HepG2 (cell line): Measurements from ENCODE around the gene MAP2K7. TPM values are rescaled to one million over a fixed set of nuclear protein-coding genes. Genes with fewer than 3 reads are reported as not detected.

Experiments used
- CENPT ChIP-seq: sonication (generic); formaldehyde crosslinking; IDR thresholded peaks from 2 replicates; pipeline ENCODE4 v1.8.0; 2022; ENCODE audit warnings: low read depth, mild to moderate bottlenecking, moderate library complexity, missing genetic modification reagents
- CHD2 ChIP-seq: IDR thresholded peaks from 2 replicates; pipeline ENCODE4 v1.6.1; 2011; ENCODE audit warnings: low read depth, low read length, improper control_type of control experiment
- FOXM1 ChIP-seq: sonication (generic); formaldehyde crosslinking; IDR thresholded peaks from 2 replicates; pipeline ENCODE4 v1.5.0; 2020; ENCODE audit warnings: missing genetic modification reagents
- GABPB1 ChIP-seq: IDR thresholded peaks from 2 replicates; pipeline ENCODE4 v1.6.1; 2016; ENCODE audit warnings: mild to moderate bottlenecking, missing genetic modification reagents, moderate library complexity, missing compliant biosample characterization
- IRX3 ChIP-seq: sonication (generic); formaldehyde crosslinking; IDR thresholded peaks from 2 replicates; pipeline ENCODE4 v1.8.1; 2023; ENCODE audit warnings: mild to moderate bottlenecking, low read depth, missing genetic modification reagents, borderline replicate concordance
- MEIS1 ChIP-seq: sonication (generic); formaldehyde crosslinking; IDR thresholded peaks from 2 replicates; pipeline ENCODE4 v1.9.0; 2021; ENCODE audit warnings: mild to moderate bottlenecking, missing genetic modification reagents, moderate library complexity, borderline replicate concordance
- NFATC3 ChIP-seq: sonication (generic); formaldehyde crosslinking; IDR thresholded peaks from 2 replicates; pipeline ENCODE4 v1.5.1; 2020; ENCODE audit warnings: mild to moderate bottlenecking, missing genetic modification reagents
- NR2C2 ChIP-seq: sonication (generic); formaldehyde crosslinking; IDR thresholded peaks from 2 replicates; pipeline ENCODE4 v1.4.0; 2020; ENCODE audit warnings: missing genetic modification reagents, mild to moderate bottlenecking, moderate library complexity, borderline replicate concordance
- SYNCRIP ChIP-seq: fragments of 200-400 bp; formaldehyde crosslinking; IDR thresholded peaks from 2 replicates; pipeline ENCODE4 v1.6.1; 2018; ENCODE audit warnings: mild to moderate bottlenecking, low read depth, low read length; ENCODE audit not compliant: insufficient read depth
- ZBTB8A ChIP-seq: sonication (generic); formaldehyde crosslinking; IDR thresholded peaks from 2 replicates; pipeline ENCODE4 v1.4.0; 2020; ENCODE audit warnings: mild to moderate bottlenecking, low read depth, missing genetic modification reagents, borderline replicate concordance
- ZNF124 ChIP-seq: sonication (generic); formaldehyde crosslinking; IDR thresholded peaks from 2 replicates; pipeline ENCODE4 v1.4.0; 2020; ENCODE audit warnings: missing genetic modification reagents
- ZNF143 ChIP-seq: sonication (generic); formaldehyde crosslinking; IDR thresholded peaks from 2 replicates; pipeline ENCODE4 v1.4.0; 2020; ENCODE audit warnings: missing genetic modification reagents
- ZNF180 ChIP-seq: sonication (generic); formaldehyde crosslinking; IDR thresholded peaks from 2 replicates; pipeline ENCODE4 v1.4.0; 2020; ENCODE audit warnings: low read depth, missing genetic modification reagents, borderline replicate concordance
- ZNF510 ChIP-seq: sonication (generic); formaldehyde crosslinking; IDR thresholded peaks from 2 replicates; pipeline ENCODE4 v1.4.0; 2020; ENCODE audit warnings: low read depth, mild to moderate bottlenecking, missing genetic modification reagents
- ZNF747 ChIP-seq: sonication (generic); formaldehyde crosslinking; IDR thresholded peaks from 2 replicates; pipeline ENCODE4 v1.8.1; 2023; ENCODE audit warnings: missing genetic modification reagents, mild to moderate bottlenecking, borderline replicate concordance
- ZNF781 ChIP-seq: sonication (generic); formaldehyde crosslinking; IDR thresholded peaks from 2 replicates; pipeline ENCODE4 v1.5.1; 2020; ENCODE audit warnings: borderline replicate concordance, mild to moderate bottlenecking, missing genetic modification reagents; ENCODE audit errors: not compliant biosample characterization
- ZNF841 ChIP-seq: sonication (generic); formaldehyde crosslinking; IDR thresholded peaks from 2 replicates; pipeline ENCODE4 v1.8.1; 2023; ENCODE audit warnings: missing genetic modification reagents, borderline replicate concordance
- polyA plus RNA-seq, 8 experiments: library from polyadenylated mRNA; depleted of rRNA in 3 of 8; stranded (reverse) in 7 of 8; unstranded in 1 of 8; fragments of >200 nt; fragmentation: Illumina TruSeq in 4 of 8; extraction: Trizol in 4 of 8; gene quantifications; 2 replicates each; pipeline versions ENCODE4 v1.2.1 to v1.2.3, GENCODE V29; 2011 to 2016; ENCODE audit warnings: low read depth in 4 of 8, missing spikeins in 1 of 8, mixed read lengths in 1 of 8; ENCODE audit not compliant: insufficient read depth in 1 of 8
- total RNA-seq, 5 experiments: library from RNA; depleted of rRNA; stranded (reverse); fragments of >200 nt; fragmentation: Illumina TruSeq; extraction: Trizol; gene quantifications; 2 replicates each; pipeline ENCODE4 v1.2.3, GENCODE V29; 2016; ENCODE audit warnings: low read depth in 1 of 5
- TF ChIP-seq, protein P1 (sequence below): sonication (generic); formaldehyde crosslinking; IDR thresholded peaks from 2 replicates; pipeline ENCODE4 v1.5.0; 2020; ENCODE audit warnings: missing genetic modification reagents
- TF ChIP-seq, protein P2 (sequence below): sonication (generic); formaldehyde crosslinking; IDR thresholded peaks from one replicate; pipeline ENCODE4 v1.5.1; 2020; ENCODE audit warnings: mild to moderate bottlenecking, missing genetic modification reagents; ENCODE audit errors: not compliant biosample characterization
- TF ChIP-seq, protein P3 (sequence below): sonication (generic); formaldehyde crosslinking; IDR thresholded peaks from 2 replicates; pipeline ENCODE4 v1.8.1; 2023; ENCODE audit warnings: missing genetic modification reagents, mild to moderate bottlenecking, borderline replicate concordance

MAP2K7 gene
- total and polyA plus RNA-seq, 2 of the 13 experiments (the other 11 are each of a cell fraction or from before 2014, with no cell fraction given), result 9.0 to 10.8 TPM

DNA sequence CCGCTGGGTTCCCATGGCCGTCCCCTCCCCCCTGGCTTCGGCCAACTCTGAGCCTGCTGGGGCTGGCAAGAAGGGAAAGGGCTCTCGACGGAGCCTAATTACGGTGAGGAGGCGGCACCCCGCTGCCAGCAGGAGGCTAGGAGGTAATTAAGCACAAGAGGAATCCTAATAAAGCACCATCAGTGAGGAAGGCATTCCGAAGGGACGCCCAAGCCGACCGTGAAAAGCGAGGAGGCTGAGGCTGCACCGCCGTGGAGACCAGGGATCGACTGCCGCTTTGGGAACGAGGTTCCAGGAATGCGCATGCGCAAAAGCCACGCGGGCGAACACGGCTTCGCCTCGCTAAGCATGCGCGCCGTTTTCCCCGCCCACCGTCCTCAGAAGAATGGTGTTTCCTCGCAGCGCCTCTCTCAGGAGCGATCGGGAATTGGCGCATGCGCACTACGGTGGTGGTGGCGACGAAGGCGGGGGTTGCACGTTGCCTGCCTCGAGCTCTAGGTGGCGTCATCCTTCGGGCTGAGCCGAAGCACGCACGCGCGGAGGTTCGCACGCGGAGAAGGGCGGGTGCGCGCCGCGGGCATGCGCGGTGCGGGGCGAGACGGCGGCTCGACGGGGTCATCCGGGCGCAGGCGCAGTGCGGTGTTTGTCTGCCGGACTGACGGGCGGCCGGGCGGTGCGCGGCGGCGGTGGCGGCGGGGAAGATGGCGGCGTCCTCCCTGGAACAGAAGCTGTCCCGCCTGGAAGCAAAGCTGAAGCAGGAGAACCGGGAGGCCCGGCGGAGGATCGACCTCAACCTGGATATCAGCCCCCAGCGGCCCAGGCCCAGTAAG lies at the start of gene MAP2K7 (continued):
- peak; percentile 97; the same call in 1 of the 2 replicates for TF ChIP-seq ZNF124 (CRISPR knock-in tag)
- TF ChIP-seq ZNF143 (CRISPR knock-in tag), result no peak
- TF ChIP-seq CENPT (CRISPR knock-in tag), result no peak
- TF ChIP-seq SYNCRIP, result no peak
- peak; percentile 88; the same call in 1 of the 2 replicates for TF ChIP-seq ZNF747
- TF ChIP-seq, protein P1, sequence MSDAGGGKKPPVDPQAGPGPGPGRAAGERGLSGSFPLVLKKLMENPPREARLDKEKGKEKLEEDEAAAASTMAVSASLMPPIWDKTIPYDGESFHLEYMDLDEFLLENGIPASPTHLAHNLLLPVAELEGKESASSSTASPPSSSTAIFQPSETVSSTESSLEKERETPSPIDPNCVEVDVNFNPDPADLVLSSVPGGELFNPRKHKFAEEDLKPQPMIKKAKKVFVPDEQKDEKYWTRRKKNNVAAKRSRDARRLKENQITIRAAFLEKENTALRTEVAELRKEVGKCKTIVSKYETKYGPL, result no peak
- no peak for TF ChIP-seq ZNF841 (CRISPR knock-in tag)
- no peak for TF ChIP-seq FOXM1
- TF ChIP-seq ZNF510 (CRISPR knock-in tag), result peak; percentile 77; the same call in 1 of the 2 replicates
- TF ChIP-seq ZNF781 (CRISPR knock-in tag), result peak; percentile 65
- TF ChIP-seq, protein P2, sequence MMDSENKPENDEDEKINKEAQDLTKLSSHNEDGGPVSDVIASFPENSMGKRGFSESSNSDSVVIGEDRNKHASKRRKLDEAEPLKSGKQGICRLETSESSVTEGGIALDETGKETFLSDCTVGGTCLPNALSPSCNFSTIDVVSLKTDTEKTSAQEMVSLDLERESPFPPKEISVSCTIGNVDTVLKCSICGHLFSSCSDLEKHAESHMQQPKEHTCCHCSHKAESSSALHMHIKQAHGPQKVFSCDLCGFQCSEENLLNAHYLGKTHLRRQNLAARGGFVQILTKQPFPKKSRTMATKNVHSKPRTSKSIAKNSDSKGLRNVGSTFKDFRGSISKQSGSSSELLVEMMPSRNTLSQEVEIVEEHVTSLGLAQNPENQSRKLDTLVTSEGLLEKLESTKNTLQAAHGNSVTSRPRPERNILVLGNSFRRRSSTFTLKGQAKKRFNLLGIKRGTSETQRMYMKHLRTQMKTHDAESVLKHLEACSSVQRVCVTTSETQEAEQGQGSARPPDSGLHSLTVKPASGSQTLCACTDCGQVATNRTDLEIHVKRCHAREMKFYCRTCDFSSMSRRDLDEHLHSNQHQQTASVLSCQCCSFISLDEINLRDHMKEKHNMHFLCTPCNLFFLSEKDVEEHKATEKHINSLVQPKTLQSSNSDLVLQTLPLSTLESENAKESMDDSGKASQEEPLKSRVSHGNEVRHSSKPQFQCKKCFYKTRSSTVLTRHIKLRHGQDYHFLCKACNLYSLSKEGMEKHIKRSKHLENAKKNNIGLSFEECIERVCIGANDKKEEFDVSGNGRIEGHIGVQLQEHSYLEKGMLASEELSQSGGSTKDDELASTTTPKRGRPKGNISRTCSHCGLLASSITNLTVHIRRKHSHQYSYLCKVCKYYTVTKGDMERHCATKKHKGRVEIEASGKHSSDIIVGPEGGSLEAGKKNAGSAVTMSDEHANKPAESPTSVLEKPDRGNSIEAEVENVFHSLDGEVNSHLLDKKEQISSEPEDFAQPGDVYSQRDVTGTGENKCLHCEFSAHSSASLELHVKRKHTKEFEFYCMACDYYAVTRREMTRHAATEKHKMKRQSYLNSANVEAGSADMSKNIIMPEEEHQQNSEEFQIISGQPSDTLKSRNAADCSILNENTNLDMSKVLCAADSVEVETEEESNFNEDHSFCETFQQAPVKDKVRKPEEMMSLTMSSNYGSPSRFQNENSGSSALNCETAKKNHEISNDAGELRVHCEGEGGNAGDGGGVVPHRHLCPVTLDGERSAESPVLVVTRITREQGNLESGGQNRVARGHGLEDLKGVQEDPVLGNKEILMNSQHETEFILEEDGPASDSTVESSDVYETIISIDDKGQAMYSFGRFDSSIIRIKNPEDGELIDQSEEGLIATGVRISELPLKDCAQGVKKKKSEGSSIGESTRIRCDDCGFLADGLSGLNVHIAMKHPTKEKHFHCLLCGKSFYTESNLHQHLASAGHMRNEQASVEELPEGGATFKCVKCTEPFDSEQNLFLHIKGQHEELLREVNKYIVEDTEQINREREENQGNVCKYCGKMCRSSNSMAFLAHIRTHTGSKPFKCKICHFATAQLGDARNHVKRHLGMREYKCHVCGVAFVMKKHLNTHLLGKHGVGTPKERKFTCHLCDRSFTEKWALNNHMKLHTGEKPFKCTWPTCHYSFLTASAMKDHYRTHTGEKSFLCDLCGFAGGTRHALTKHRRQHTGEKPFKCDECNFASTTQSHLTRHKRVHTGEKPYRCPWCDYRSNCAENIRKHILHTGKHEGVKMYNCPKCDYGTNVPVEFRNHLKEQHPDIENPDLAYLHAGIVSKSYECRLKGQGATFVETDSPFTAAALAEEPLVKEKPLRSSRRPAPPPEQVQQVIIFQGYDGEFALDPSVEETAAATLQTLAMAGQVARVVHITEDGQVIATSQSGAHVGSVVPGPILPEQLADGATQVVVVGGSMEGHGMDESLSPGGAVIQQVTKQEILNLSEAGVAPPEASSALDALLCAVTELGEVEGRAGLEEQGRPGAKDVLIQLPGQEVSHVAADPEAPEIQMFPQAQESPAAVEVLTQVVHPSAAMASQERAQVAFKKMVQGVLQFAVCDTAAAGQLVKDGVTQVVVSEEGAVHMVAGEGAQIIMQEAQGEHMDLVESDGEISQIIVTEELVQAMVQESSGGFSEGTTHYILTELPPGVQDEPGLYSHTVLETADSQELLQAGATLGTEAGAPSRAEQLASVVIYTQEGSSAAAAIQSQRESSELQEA (CRISPR knock-in tag), result peak; percentile 83
- no peak; the same call in 1 of the 2 replicates for TF ChIP-seq MEIS1 (CRISPR knock-in tag)
- TF ChIP-seq NFATC3 (CRISPR knock-in tag), result no peak
- peak; percentile 78 for TF ChIP-seq GABPB1 (CRISPR knock-in tag)
- peak; percentile 27; the same call in 1 of the 2 replicates for TF ChIP-seq IRX3 (CRISPR knock-in tag)
- TF ChIP-seq ZNF180 (CRISPR knock-in tag), result no peak
- no peak for TF ChIP-seq CHD2
- no peak for TF ChIP-seq ZBTB8A (CRISPR knock-in tag)
- TF ChIP-seq, protein P3, sequence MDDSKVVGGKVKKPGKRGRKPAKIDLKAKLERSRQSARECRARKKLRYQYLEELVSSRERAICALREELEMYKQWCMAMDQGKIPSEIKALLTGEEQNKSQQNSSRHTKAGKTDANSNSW (CRISPR knock-in tag), result peak; percentile 29; the same call in 1 of the 2 replicates
- TF ChIP-seq NR2C2 (CRISPR knock-in tag), result peak; percentile 85
